Skeletal muscle satellite cell (primary cell): ENCODE data around the gene ZNF223. TPM values are rescaled to one million over a fixed set of nuclear protein-coding genes. Genes with fewer than 3 reads are reported as not detected.

ENCODE experiments used
- H3K27me3 ChIP-seq: 2 replicates; pipeline ENCODE4 v1.7.0; 2013; ENCODE audit warnings: low read length; ENCODE audit not compliant: control insufficient read depth, insufficient read depth
- H3K36me3 ChIP-seq: 2 replicates; pipeline ENCODE4 v1.7.0; 2013; ENCODE audit warnings: mild to moderate bottlenecking, control low read depth, low read length; ENCODE audit not compliant: insufficient read depth
- H3K4me1 ChIP-seq: 2 replicates; pipeline ENCODE4 v1.7.0; 2013; ENCODE audit warnings: low read length; ENCODE audit not compliant: control insufficient read depth, insufficient read depth
- H3K4me2 ChIP-seq: 2 replicates; pipeline ENCODE4 v1.7.0; 2013; ENCODE audit warnings: mild to moderate bottlenecking, low read length
- H3K4me3 ChIP-seq: 2 replicates; pipeline ENCODE4 v1.7.0; 2013; ENCODE audit warnings: low read length
- H3K9ac ChIP-seq: 2 replicates; pipeline ENCODE4 v1.7.0; 2013; ENCODE audit warnings: mild to moderate bottlenecking, low read depth, low read length, moderate library complexity
- H3K9me3 ChIP-seq: replicated peaks from 2 replicates; pipeline ENCODE4 v1.7.0; 2013; ENCODE audit warnings: mild to moderate bottlenecking, control low read depth, low read length
- total RNA-seq: library from RNA; depleted of rRNA; stranded (reverse); fragments of >200 nt; gene quantifications from 2 replicates; pipeline ENCODE4 v1.2.3, GENCODE V29; 2012; rRNA removed

Gene ZNF223
- total RNA-seq, result 2.2 and 3.5 TPM in 2 replicates

DNA sequence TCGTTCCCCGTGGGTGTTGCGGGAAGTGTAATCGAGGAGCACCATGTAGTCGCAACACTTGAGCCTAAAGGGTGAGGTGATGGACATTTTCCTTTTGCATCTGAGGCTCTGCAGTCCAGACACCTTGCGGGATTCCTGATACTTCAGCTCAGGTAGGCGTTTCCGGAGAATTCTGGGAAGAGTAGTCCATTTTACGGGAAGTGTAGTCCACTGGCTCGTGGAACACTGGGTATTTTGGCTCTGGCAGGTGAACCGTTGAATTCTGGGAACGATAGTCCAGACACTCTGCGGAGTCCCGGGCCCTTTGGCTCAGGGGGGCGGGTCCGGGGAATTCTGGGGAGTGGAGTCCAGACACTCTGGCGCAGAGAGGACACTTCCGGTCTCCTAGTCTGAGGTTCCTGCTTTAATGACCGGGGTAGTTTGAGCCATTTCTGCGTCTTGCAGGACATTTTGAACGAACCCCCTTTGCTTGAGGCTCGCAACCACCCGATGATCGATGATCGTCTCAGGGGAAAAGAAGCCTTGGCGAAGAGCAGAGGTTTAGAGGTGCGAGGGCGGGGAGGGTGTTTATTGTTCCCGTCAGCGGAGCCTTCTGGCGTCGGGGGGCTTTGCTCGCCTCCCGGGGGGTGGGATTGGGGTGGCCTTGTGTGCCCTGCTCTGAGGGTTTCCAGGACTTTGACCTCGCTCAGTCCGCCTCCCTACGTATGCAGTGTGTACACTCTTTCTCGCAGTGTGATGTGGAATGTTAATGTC lies at the start of gene ZNF223:
TSS of gene ZNF223 (plus strand) at position 387 of the 753 bp plus-strand sequence. CDS start 3,141 bp downstream, outside the sequence.
- Histone ChIP-seq H3K4me2 (peak within 1 kb of the TSS; percentile 87), H3K4me1 (peaks cover 10% of the 10 kb centered on the region), H3K36me3 (peaks cover 9% of the 10 kb centered on the region), H3K9me3 (no peaks in the 10 kb centered on the region), H3K9ac (peak within 1 kb of the TSS; percentile 86), H3K4me3 (peak within 1 kb of the TSS; percentile 90), H3K27me3 (peaks cover 7% of the 10 kb centered on the region)

- Histone ChIP-seq H3K4me1 (peaks cover 4% of the 10 kb centered on the region), H3K4me3 (peak overlapping the region; percentile 86), H3K9ac (peak overlapping the region; percentile 77), H3K4me2 (peak overlapping the region; percentile 87), H3K9me3 (no peaks in the 10 kb centered on the region), H3K27me3 (no peaks in the 10 kb centered on the region), H3K36me3 (peaks cover 5% of the 10 kb centered on the region)
Measured at GRCh38 chr19:44002212-44002565, 49.6 kb upstream of the ZNF223 start.

DNA sequence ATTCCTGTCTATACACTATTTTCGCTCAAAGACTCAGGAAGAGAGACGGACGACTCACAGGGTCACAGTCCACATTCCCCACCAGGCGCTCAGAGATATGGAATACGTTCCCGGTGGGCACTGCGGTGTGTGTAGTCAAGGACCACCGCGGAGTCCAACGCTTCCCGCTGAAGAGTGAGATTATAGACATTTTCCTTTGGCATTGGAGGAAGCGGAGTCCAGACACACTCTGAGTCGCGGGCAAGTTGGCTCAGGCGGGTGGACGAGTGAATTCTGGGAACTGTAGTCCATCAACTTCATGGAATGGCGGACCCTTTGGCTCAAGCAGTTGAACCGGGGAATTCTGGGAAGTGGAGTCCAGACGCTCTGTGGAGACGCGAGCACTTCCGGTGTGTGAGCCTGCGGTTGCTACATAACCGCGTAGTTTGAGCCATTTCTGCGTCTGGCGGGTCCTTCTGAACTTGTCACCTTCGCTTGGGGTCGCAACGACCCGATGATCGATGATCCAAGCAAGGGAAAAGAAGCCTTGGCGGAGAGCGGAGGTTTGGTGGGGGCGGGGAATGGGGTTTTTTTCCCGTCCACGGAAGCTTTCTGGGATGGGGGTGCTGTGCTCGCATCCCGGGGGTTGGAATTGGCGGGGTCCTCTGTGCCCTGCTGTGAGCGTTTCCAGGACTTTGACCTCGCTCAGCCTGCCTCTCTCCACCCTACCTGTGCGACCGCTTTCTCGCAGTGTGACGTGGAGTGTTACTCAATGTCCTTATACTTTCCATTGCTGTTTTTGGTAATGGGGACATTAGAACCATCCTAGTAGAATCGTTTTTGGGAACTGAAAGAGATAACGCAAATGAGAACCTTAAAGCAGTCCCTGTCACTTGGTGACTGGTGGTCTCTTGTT lies 49.0 kb upstream of the ZNF223 start, which contains the start of gene ZNF230:
TSS of gene ZNF230 (plus strand) at position 392 of the 895 bp plus-strand sequence. CDS start 4,122 bp downstream, outside the sequence.
- Histone ChIP-seq H3K36me3 (peaks cover under 1% of the 10 kb centered on the region), H3K4me3 (peak within 1 kb of the TSS; percentile 86), H3K9me3 (no peaks in the 10 kb centered on the region), H3K9ac (peak within 1 kb of the TSS; percentile 77), H3K27me3 (no peaks in the 10 kb centered on the region), H3K4me2 (peak within 1 kb of the TSS; percentile 87), H3K4me1 (peaks cover 4% of the 10 kb centered on the region)

DNA sequence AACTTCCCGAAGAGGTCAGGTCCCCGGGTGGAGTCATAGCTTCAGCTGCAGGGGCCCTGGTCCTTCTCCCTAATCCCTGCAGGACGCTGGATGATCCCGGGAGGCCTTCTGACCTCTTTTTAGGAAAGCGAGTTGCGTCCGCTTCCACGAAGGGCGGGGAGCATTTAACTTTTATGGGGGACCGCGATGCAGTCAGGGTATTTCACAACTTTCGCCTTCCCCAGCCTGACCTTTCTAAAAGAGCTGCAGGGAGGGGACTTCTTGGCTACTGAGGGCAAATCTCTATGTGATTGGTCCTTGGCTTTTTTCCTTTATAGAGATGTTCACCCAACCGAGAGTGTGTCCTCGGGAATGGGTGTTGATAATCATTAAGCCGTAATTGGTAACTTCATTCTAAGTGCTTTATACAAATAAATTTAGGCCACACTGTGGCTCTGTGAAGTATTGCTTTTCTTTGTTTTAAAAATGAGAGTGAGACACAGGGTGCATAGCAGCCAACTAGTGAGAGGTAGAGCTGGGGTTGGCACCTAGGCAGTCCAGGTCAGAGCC lies 48.3 kb upstream of the ZNF223 start:
- Histone ChIP-seq H3K4me2 (peak overlapping the region; percentile 87), H3K4me3 (peak overlapping the region; percentile 86), H3K9ac (peak overlapping the region; percentile 77)

DNA sequence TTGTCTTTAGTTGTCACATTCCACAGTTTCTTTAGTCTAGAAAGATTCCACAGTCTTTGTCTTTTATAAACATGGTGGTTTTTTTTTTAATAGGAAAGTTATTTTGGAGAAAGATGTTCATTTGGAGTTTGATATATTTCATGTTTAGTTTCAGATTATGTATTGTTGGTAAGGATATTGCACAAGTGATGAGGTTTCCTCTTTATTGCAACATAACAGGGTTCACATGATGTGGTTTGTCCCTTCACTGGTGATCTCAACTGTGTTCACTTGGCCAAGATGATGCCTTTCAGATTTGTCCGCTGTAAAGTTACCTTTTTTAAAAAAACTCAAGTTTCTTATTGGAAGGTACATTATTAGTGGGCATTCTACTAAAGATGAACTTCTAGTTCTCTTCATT lies 45.9 kb upstream of the ZNF223 start:
- Histone ChIP-seq H3K4me3 (no peak overlapping the region), H3K27me3 (no peaks in the 10 kb centered on the region), H3K36me3 (peaks cover 25% of the 10 kb centered on the region), H3K4me1 (peaks cover 4% of the 10 kb centered on the region), H3K9me3 (peaks cover 11% of the 10 kb centered on the region), H3K9ac (no peak overlapping the region), H3K4me2 (no peak overlapping the region)

More for the DNA sequence above, 48.3 kb upstream of the ZNF223 start:
- Histone ChIP-seq H3K27me3 (no peaks in the 10 kb centered on the region), H3K4me1 (peaks cover 4% of the 10 kb centered on the region), H3K36me3 (peaks cover 1% of the 10 kb centered on the region), H3K9me3 (no peaks in the 10 kb centered on the region)

- Histone ChIP-seq H3K36me3 (peaks cover 35% of the 10 kb centered on the region), H3K4me1 (no peaks in the 10 kb centered on the region), H3K27me3 (no peaks in the 10 kb centered on the region), H3K4me3 (no peak overlapping the region), H3K9ac (no peak overlapping the region), H3K4me2 (no peak overlapping the region), H3K9me3 (peaks cover 13% of the 10 kb centered on the region)
Measured at GRCh38 chr19:44007473-44007872, 44.4 kb upstream of the ZNF223 start.

DNA sequence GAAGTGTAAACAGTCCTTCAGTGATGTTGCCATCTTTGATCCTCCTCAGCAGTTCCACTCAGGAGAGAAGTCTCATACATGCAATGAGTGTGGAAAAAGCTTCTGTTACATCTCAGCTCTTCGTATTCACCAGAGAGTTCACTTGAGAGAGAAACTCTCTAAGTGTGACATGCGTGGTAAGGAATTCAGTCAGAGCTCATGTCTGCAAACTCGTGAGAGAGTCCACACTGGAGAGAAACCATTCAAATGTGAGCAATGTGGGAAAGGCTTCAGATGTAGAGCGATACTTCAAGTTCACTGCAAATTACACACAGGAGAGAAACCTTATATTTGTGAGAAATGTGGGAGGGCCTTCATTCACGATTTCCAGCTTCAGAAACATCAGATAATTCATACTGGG lies 41.4 kb upstream of the ZNF223 start:
- Histone ChIP-seq H3K27me3 (no peaks in the 10 kb centered on the region), H3K36me3 (peaks cover 35% of the 10 kb centered on the region), H3K4me2 (no peak overlapping the region), H3K4me1 (no peaks in the 10 kb centered on the region), H3K9ac (no peak overlapping the region), H3K9me3 (peaks cover 13% of the 10 kb centered on the region), H3K4me3 (no peak overlapping the region)

GRCh38 chr19:44019498-44019897 lies 32.3 kb upstream of the ZNF223 start:
- no peak overlapping the region for H3K4me3 ChIP-seq
- H3K9me3 ChIP-seq, result no peaks in the 10 kb centered on the region
- no peak overlapping the region for H3K9ac ChIP-seq

DNA sequence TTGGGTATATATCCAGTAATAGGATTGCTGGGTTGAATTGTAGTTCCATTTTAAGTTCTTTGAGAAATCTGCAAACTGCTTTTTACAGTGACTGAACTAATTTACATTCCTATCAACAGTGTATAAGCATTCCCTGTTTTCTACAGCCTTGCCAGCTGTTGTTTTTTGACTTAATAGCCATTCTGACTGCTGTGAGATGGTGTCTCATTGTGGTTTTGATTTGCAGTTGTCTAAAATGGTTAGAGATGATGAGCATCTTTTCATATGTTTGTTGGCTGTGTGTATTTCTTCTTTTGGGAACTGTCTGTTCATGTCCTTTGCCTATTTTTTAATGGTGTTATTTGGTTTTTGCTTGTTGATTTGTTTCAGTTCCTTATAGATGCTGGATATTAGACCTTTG lies 30.6 kb upstream of the ZNF223 start:
- Histone ChIP-seq H3K4me2 (no peak overlapping the region), H3K9ac (no peak overlapping the region)

More at GRCh38 chr19:44019498-44019897, 32.3 kb upstream of the ZNF223 start:
- Histone ChIP-seq H3K27me3 (peaks cover 11% of the 10 kb centered on the region), H3K36me3 (no peaks in the 10 kb centered on the region), H3K4me2 (no peak overlapping the region), H3K4me1 (peaks cover 1% of the 10 kb centered on the region)

GRCh38 chr19:44024900-44025216 lies 27.0 kb upstream of the ZNF223 start:
- H3K27me3 ChIP-seq, result peaks cover 6% of the 10 kb centered on the region
- H3K4me3 ChIP-seq, result peak overlapping the region; percentile 88
- peaks cover 28% of the 10 kb centered on the region for H3K36me3 ChIP-seq
- peak overlapping the region; percentile 88 for H3K9ac ChIP-seq
- no peaks in the 10 kb centered on the region for H3K9me3 ChIP-seq
- peaks cover 11% of the 10 kb centered on the region for H3K4me1 ChIP-seq
- peak overlapping the region; percentile 93 for H3K4me2 ChIP-seq

More for the DNA sequence above, 30.6 kb upstream of the ZNF223 start:
- Histone ChIP-seq H3K9me3 (no peaks in the 10 kb centered on the region), H3K27me3 (peaks cover 11% of the 10 kb centered on the region), H3K36me3 (no peaks in the 10 kb centered on the region), H3K4me1 (peaks cover 11% of the 10 kb centered on the region), H3K4me3 (no peak overlapping the region)

DNA sequence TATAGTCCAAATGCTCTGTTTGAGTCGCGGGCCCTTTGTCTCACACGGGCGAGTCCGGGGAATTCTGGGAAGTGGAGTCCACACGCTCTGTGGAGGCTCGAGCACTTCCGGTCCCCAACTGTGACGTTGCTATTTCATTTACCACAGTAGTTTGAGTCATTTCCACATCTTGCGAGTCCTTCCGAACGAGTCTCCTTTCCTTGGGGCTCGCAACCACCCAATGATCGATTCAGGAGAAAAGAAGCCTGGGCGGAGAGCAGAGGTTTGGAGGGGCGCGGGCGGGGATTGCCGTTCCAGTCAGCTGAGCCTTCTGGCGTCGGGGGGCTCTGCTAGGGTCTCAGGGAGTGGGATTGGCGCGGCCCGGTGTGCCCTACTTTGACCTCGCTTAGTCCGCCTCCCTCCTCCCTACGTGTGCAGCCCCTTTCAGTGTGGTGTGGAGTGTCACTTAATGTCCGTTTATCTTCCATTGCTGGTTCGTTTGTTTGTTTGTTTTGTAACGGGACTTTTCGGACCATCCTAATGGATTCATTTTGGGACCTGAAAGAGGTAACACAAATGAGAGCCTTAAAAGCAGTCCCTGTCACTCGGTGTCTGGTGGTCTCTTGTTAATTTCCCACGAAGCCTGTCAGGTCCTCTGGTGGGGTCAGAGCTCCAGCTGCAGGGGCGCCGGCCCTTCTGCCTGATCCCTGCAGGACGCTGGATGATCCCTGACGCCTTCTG lies 26.5 kb upstream of the ZNF223 start, which contains the start of gene ZNF222:
TSS of gene ZNF222 (plus strand) at position 163 of the 720 bp plus-strand sequence. CDS start at position 221, 58 bp downstream.
- Histone ChIP-seq H3K27me3 (peaks cover 1% of the 10 kb centered on the region), H3K4me3 (peak within 1 kb of the TSS; percentile 88), H3K9ac (peak within 1 kb of the TSS; percentile 88), H3K4me2 (peak within 1 kb of the TSS; percentile 93), H3K36me3 (peaks cover 33% of the 10 kb centered on the region), H3K9me3 (peaks cover under 1% of the 10 kb centered on the region), H3K4me1 (peaks cover 11% of the 10 kb centered on the region)
